Ramos (cell line): ENCODE data around the gene USP51.
"Not testable (repeated sequence)": the region's sequence is repeated elsewhere in the genome, so short reads cannot be mapped to it uniquely, and the experiment has no call there.

Experiments
- in situ Hi-C: fragments of 300-500 bp; cut with MboI; formaldehyde crosslinking; loops from one replicate; pipeline ENCODE4 v1.14.3; 2022; ENCODE audit warnings: low sequenced_read_pairs; ENCODE audit not compliant: unreplicated experiment

The USP51 gene

DNA sequence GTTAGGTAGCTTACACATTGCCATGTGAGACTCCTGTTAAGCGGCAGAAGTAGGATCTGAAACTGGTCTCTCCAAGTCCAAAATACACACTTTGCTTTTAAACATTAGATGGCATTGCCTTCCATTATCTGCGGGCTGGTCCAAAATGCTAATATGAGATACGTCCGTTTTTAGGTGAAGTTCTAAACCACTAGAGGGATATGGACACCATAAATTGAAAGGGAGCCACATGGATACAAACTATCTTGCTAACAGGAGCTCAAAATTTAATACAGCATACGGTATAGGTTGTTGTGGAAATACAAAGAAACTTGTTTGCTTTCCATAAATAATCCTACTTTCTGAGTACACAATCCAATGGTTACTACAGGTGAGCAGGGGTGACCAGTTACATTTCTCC lies 23.9 kb downstream of the USP51 start:
- in situ Hi-C loops: not testable (repeated sequence)

DNA sequence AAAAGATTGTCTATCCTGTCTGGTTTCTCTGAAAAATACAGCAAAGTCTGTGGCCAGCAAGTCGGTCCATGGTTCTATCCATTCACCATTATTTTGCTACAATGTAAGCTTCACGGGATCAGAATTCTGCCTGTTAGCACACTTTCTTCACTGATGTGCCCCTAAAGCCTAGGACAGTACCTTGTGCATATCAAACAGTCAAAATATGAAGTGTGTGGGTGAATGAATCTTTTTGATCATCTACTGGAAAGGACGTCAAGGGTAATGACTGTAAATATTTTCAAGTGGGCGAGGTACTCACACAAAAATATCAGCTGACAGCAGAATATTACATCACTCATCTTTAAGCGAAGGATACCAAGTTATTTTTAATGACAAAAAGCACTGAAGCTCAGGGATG lies 24.5 kb downstream of the USP51 start:
- in situ Hi-C loops: not testable (repeated sequence)

DNA sequence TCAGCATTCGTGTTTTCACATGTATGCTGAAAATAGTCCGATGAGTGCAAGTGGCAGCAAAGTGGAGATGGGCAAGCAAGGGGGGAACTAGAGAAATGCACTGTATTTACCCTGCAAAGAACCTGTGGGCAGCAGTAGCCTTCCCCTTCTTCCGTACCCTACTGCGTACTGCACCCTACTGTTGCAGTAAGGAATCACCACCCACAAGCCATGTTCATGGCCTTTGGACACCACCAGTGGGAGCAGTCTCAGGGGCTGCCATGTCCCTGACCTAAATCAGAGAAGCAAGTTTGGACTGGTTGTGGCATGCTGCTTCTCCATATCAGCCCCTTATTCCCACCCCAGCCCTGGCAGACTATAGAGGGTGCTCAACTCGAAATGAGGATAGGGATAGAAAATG lies 25.6 kb downstream of the USP51 start:
- in situ Hi-C loops: not testable (repeated sequence)

DNA sequence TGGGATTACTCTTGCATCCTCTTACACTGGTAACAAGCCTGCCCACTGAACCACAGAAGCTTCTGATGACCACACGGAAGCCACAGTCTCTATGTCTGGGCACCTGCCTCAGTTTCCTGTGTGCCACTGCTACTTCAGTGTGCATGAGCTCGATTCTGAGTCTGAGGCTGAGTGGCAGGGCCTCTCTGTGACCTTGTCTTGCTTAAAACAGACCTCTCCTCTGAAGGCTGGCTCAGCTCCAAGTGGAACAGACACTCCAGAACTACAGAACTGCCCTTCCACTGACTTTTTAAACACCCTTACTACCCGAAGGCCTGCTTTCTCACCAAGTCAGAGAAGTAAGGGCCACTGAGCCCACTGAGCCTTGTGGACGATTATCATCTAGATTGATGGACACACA lies 29.7 kb downstream of the USP51 start:
- in situ Hi-C loops: not testable (repeated sequence)

DNA sequence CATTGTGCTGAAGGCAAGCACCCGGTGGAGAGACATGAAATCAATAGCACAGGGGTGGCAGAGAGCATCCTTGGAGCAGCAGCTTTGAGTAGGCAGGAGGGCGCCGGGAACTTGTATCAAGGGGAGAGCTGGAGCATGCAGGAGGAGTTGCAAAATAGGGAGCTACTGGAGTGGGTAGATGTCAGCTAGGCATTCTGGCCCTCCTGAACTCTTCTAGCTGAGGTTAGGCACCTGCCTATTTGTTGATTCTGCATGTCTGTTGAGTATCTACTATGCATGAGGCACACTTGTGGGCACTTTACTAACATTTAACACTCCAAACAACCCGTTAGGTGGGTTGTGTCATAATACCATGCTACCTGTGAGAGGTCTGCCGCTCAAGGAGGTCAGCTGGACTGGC lies 30.2 kb downstream of the USP51 start:
- in situ Hi-C loops: not testable (repeated sequence)

DNA sequence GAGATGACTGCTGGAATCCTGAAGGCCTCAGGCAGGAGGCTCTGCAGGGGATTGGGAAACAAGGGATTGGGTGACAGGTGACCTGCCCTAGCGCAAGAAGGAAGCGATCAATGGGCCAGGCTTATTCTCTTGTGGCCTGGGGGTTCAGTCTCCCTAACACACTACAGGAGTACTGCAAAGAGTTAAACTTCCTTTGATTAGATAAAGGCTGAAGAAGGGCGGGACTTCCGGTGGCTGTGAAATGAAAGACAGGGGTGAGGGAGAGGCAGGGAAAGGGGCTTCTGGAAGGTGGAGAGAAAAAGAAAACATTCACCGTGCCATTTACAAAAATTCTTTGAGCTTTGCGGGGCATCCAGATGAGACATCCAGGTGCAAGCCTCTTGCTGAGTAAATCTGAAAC lies 33.9 kb downstream of the USP51 start:
- in situ Hi-C loops: not testable (repeated sequence)

DNA sequence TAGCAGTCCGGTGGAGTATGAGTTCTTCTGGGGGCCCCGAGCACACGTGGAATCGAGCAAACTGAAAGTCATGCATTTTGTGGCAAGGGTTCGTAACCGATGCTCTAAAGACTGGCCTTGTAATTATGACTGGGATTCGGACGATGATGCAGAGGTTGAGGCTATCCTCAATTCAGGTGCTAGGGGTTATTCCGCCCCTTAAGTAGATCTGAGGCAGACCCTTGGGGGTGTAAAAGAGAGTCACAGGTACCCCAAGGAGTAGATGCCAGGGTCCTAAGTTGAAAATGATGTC lies 36.9 kb downstream of the USP51 start:
- in situ Hi-C loops: no loop called here

DNA sequence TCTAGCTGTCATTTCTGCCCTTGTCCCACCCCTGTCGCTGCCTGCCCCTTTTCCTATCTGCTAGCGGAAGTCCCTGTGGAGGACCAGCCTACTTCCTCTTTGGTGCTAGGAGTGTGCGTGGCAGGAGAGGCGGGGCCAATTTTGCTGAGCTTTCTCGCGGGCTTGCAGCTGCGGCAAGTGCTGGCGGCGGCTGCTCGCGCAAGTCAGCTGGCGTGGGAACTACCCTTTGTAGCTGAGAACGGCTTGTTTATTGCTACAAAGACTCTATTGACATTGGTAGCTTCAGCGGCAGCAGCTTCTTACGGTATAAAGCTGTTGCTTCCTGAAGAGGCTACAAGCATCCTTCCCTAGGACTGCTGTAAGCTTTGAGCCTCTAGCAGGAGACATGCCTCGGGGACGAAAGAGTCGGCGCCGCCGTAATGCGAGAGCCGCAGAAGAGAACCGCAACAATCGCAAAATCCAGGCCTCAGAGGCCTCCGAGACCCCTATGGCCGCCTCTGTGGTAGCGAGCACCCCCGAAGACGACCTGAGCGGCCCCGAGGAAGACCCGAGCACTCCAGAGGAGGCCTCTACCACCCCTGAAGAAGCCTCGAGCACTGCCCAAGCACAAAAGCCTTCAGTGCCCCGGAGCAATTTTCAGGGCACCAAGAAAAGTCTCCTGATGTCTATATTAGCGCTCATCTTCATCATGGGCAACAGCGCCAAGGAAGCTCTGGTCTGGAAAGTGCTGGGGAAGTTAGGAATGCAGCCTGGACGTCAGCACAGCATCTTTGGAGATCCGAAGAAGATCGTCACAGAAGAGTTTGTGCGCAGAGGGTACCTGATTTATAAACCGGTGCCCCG lies 37.4 kb downstream of the USP51 start, which contains the start of gene MAGEH1:
Gene MAGEH1 (plus strand): TSS at position 138 of the 843 bp plus-strand sequence. CDS start 248 bp downstream, at position 386.
- in situ Hi-C loops: no loop called here

DNA sequence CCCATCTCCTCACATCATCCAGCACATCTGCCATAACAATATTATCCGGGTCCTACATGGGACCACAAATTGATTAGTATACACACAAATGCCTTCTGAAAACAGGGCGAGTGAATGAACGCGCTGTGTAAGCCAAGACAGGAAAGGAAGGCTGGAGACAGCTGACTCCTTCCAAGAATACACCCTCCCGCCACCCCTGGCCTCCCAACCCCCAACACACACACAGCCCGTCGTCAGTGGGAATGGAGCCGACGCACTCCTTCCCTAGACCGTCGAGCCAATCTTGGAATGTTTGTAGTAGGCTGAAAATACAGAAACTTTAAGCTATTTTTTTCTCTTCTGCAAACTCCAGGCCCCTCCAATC lies 38.0 kb downstream of the USP51 start:
- in situ Hi-C loops: no loop called here

DNA sequence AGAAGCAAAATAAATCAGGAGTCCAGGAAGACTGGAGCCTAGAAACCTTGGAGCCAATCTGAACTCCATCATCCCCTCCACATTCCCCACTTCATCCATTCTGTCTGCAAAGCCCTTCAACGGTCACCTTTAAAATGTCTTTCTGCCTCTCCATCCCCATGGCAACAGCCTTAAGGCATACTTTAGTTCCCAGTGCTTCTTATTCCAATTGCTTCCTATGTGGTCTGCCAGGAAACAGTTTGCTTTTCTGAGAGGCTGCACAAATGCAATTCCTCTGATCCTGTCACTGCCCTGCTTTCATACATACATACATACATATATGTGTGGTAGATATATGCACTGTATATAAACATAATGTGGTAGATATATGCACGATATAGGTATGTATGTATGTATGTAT lies 38.5 kb downstream of the USP51 start:
- in situ Hi-C loops: no loop called here

DNA sequence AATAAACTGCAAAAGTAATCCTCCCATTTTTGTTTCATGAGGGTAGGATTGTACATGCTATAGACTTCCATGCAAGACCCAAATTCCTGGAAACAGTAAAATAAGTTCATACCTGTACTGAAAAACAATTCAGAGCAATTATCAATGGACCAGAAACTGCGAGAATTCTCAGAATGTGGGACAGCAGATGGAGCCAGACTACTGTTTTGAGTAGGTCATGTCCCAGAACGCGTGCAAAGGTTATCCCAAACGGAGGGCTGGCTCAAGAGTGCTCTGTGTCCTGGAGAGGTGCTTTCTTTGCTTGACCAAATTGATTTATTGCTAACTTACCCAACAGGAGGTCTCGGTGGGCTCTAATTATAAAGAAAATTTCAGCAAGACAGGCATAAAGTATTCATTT lies 39.4 kb downstream of the USP51 start:
- in situ Hi-C loops: no loop called here

DNA sequence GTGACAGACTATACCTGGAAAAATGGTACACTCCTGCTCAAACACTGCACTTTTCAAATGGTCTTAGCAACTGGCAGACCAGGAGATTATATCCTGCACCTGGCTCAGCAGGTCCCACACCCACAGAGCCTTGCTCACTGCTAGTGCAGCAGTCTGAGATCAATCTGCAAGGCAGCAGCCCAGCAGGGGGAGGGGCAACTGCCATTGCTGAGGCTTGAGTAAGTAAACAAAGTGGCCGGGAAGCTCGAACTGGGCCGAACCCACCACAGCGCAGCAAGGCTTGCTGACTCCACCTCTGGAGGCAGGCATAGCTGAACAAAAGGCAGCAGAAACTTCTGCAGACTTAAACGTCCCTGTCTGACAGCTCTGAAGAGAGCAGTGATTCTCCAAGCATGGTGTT lies 46.2 kb downstream of the USP51 start:
- in situ Hi-C loops: not testable (repeated sequence)
